ENCODE data around the gene AK1. TPM values are rescaled to one million over a fixed set of nuclear protein-coding genes. Genes with fewer than 3 reads are reported as not detected.

AK1 gene
- total and polyA plus RNA-seq, 9 of the 15 experiments (the other 6 are each of a cell fraction or from before 2014, with no cell fraction given): 10.1 to 71.8 (median 39.0) TPM

DNA sequence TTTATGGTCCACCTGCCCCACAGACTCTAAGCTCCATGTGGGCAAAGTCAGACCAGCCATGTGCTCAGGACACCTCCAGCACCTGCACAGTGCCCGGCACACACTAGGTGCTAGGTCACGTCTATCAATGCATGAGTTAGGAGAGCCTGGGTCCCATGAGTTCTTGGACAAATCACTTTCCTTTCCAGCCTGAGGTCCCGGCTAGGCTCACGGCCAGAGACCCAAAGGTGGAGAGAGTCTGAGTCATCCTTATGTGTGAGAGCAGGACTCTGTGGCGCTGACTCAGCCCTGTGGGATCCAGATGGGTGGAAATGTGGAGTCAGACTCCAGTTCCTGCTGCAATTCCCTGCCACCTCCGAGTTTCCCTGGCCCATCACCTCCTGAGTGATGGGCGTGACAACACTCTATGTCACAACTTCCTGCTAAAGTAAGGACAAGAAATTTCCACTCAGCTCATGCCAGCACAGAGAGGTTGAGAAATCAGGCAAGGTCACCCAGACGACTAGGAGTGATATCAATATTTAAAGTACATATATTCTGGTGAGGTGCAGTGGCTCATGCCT lies 41.9 kb upstream of the AK1 start (continued):
- TF ChIP-seq CSDE1 (IDR thresholded peaks at IDR 0.05) (no peak), ZNF146 (CRISPR knock-in tag; IDR thresholded peaks at IDR 0.05; ENCODE audit: unreplicated experiment) (no peak), BRD4 (IDR thresholded peaks at IDR 0.05) (no peak), MAFG (tag; conservative IDR thresholded peaks at IDR 0.05) (peak; percentile 85), FOXJ3 (CRISPR knock-in tag; IDR thresholded peaks at IDR 0.05) (no peak), CAMTA2 (CRISPR knock-in tag; conservative IDR thresholded peaks at IDR 0.05) (no peak), RBM14 (IDR thresholded peaks at IDR 0.05; ENCODE audit: borderline replicate concordance, insufficient read depth, low read depth, low read length) (no peak), RBFOX2 (IDR thresholded peaks at IDR 0.05; ENCODE audit: low read depth, low read length) (no peak), HDAC6 (IDR thresholded peaks at IDR 0.05; ENCODE audit: low read depth, low read length) (no peak), SRF (CRISPR knock-in tag; IDR thresholded peaks at IDR 0.05) (no peak), GABPA (tag; conservative IDR thresholded peaks at IDR 0.05; ENCODE audit: low read depth) (peak; percentile 36; the same call in 1 of the 2 replicates), RAD21 (CRISPR knock-in tag; conservative IDR thresholded peaks at IDR 0.05 in 1 of 2, IDR thresholded peaks at IDR 0.05 in 1 of 2) (no peak), PCBP2 (IDR thresholded peaks at IDR 0.05; ENCODE audit: low read depth, low read length, poor library complexity, severe bottlenecking) (no peak), CTBP1 (IDR thresholded peaks at IDR 0.05; ENCODE audit: borderline replicate concordance) (peak; percentile 80), ZFPM2 (CRISPR knock-in tag; IDR thresholded peaks at IDR 0.05) (no peak), MYBL2 (IDR thresholded peaks at IDR 0.05; ENCODE audit: low read depth) (no peak), MYBL2 (CRISPR knock-in tag; IDR thresholded peaks at IDR 0.05; ENCODE audit: borderline replicate concordance) (no peak), FUS (optimal IDR thresholded peaks at IDR 0.05; ENCODE audit: low read depth, low read length) (no peak), KHSRP (IDR thresholded peaks at IDR 0.05) (no peak), ZC3H8 (IDR thresholded peaks at IDR 0.05) (no peak), FOXJ2 (tag; IDR thresholded peaks at IDR 0.05) (no peak), MEF2D (tag; conservative IDR thresholded peaks at IDR 0.05; ENCODE audit: low read depth) (0 out of 2 replicates have a peak, but pooled peaks have one; percentile 9), SPI1 (IDR thresholded peaks at IDR 0.05; ENCODE audit: borderline replicate concordance, low read depth, low read length) (no peak), MCM5 (IDR thresholded peaks at IDR 0.05; ENCODE audit: low read depth) (no peak)
- TF ChIP-seq, protein P1, sequence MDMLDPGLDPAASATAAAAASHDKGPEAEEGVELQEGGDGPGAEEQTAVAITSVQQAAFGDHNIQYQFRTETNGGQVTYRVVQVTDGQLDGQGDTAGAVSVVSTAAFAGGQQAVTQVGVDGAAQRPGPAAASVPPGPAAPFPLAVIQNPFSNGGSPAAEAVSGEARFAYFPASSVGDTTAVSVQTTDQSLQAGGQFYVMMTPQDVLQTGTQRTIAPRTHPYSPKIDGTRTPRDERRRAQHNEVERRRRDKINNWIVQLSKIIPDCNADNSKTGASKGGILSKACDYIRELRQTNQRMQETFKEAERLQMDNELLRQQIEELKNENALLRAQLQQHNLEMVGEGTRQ (CRISPR knock-in tag; IDR thresholded peaks at IDR 0.05): no peak
- TF ChIP-seq, protein P2, sequence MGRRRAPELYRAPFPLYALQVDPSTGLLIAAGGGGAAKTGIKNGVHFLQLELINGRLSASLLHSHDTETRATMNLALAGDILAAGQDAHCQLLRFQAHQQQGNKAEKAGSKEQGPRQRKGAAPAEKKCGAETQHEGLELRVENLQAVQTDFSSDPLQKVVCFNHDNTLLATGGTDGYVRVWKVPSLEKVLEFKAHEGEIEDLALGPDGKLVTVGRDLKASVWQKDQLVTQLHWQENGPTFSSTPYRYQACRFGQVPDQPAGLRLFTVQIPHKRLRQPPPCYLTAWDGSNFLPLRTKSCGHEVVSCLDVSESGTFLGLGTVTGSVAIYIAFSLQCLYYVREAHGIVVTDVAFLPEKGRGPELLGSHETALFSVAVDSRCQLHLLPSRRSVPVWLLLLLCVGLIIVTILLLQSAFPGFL (CRISPR knock-in tag; IDR thresholded peaks at IDR 0.05): no peak
